Measurements from ENCODE around the gene RNF144A. TPM values are rescaled to one million over a fixed set of nuclear protein-coding genes. Genes with fewer than 3 reads are reported as not detected.

Gene RNF144A
- total RNA-seq, 1 experiment from 2014 or later, result 13.6 TPM

GRCh38 chr2:6986301-6986911 lies 69.2 kb downstream of the RNF144A start:
- TF ChIP-seq EZH2 (IDR thresholded peaks at IDR 0.05; ENCODE audit: borderline replicate concordance, low read depth, low read length, poor library complexity, severe bottlenecking), result no peak
- TF ChIP-seq CTCF (conservative IDR thresholded peaks at IDR 0.05; ENCODE audit: low read depth, low read length), result no peak
- no TSS peak for BruUV-seq (replicated peaks)
- Histone ChIP-seq H3K9me3 (ENCODE audit: low read depth, low read length, poor library complexity, severe bottlenecking) (no peaks in the 10 kb centered on the region), H3K27me3 (replicated peaks; ENCODE audit: insufficient read depth, low read depth, low read length, poor library complexity) (no peaks in the 10 kb centered on the region), H3K4me1 (ENCODE audit: insufficient read depth, low read length, poor library complexity, severe bottlenecking) (no peaks in the 10 kb centered on the region), H3K4me3 (ENCODE audit: low read depth, low read length, poor library complexity, severe bottlenecking) (no peak overlapping the region), H3K27ac (ENCODE audit: low read depth, low read length, poor library complexity, severe bottlenecking) (no peak overlapping the region), H3K36me3 (ENCODE audit: insufficient read depth, low read length, poor library complexity, severe bottlenecking) (no peaks in the 10 kb centered on the region)
- CTCF ChIA-PET, result no interaction called here
- POLR2A ChIA-PET (ENCODE audit: low non-redundant PET), result no interaction called here
- intact Hi-C loops (cut with micrococcal nuclease; ENCODE audit: unreplicated experiment), result no loop called here
- DNase-seq (ENCODE audit: low spot score), result no peak

GRCh38 chr2:6986912-6987361 lies 69.7 kb downstream of the RNF144A start:
- CTCF ChIA-PET, result no interaction called here
- intact Hi-C loops (cut with micrococcal nuclease; ENCODE audit: unreplicated experiment), result no loop called here
- Histone ChIP-seq H3K4me1 (ENCODE audit: insufficient read depth, low read length, poor library complexity, severe bottlenecking) (no peaks in the 10 kb centered on the region), H3K27ac (ENCODE audit: low read depth, low read length, poor library complexity, severe bottlenecking) (no peak overlapping the region), H3K4me3 (ENCODE audit: low read depth, low read length, poor library complexity, severe bottlenecking) (no peak overlapping the region), H3K27me3 (replicated peaks; ENCODE audit: insufficient read depth, low read depth, low read length, poor library complexity) (no peaks in the 10 kb centered on the region), H3K9me3 (ENCODE audit: low read depth, low read length, poor library complexity, severe bottlenecking) (no peaks in the 10 kb centered on the region), H3K36me3 (ENCODE audit: insufficient read depth, low read length, poor library complexity, severe bottlenecking) (no peaks in the 10 kb centered on the region)
- no peak for DNase-seq (ENCODE audit: low spot score)
- POLR2A ChIA-PET (ENCODE audit: low non-redundant PET), result no interaction called here
- TF ChIP-seq CTCF (conservative IDR thresholded peaks at IDR 0.05; ENCODE audit: low read depth, low read length), result no peak
- no peak for TF ChIP-seq EZH2 (IDR thresholded peaks at IDR 0.05; ENCODE audit: borderline replicate concordance, low read depth, low read length, poor library complexity, severe bottlenecking)
- no TSS peak for BruUV-seq (replicated peaks)

GRCh38 chr2:6990871-6991270 lies 73.7 kb downstream of the RNF144A start:
- no TSS peak for BruUV-seq (replicated peaks)
- Histone ChIP-seq H3K36me3 (ENCODE audit: insufficient read depth, low read length, poor library complexity, severe bottlenecking) (no peaks in the 10 kb centered on the region), H3K27ac (ENCODE audit: low read depth, low read length, poor library complexity, severe bottlenecking) (no peak overlapping the region), H3K4me1 (ENCODE audit: insufficient read depth, low read length, poor library complexity, severe bottlenecking) (peaks cover 4% of the 10 kb centered on the region), H3K9me3 (ENCODE audit: low read depth, low read length, poor library complexity, severe bottlenecking) (no peaks in the 10 kb centered on the region), H3K27me3 (replicated peaks; ENCODE audit: insufficient read depth, low read depth, low read length, poor library complexity) (no peaks in the 10 kb centered on the region), H3K4me3 (ENCODE audit: low read depth, low read length, poor library complexity, severe bottlenecking) (no peak overlapping the region)
- intact Hi-C loops (cut with micrococcal nuclease; ENCODE audit: unreplicated experiment), result no loop called here
- DNase-seq (ENCODE audit: low spot score), result no peak
- POLR2A ChIA-PET (ENCODE audit: low non-redundant PET), result no interaction called here
- TF ChIP-seq CTCF (conservative IDR thresholded peaks at IDR 0.05; ENCODE audit: low read depth, low read length) (no peak), EZH2 (IDR thresholded peaks at IDR 0.05; ENCODE audit: borderline replicate concordance, low read depth, low read length, poor library complexity, severe bottlenecking) (no peak)
- CTCF ChIA-PET, result no interaction called here

Measured in A673 (cell line).